H1 (cell line): ENCODE results near the gene PCBP4. TPM values are rescaled to one million over a fixed set of nuclear protein-coding genes. Genes with fewer than 3 reads are reported as not detected.

Experiments used
- CTCF ChIA-PET: fragments of 300-600 bp; sonication (Branson Sonifier 250); formaldehyde crosslinking; loops from one replicate; lab custom pipeline; 2021; ENCODE audit not compliant: partially characterized antibody; lab: Charles Lee
- POLR2A ChIA-PET: fragments of 300-600 bp; sonication (Branson Sonifier 250); formaldehyde crosslinking; loops from one replicate; lab custom pipeline; 2021; ENCODE audit warnings: inconsistent platforms; ENCODE audit not compliant: partially characterized antibody; lab: Charles Lee
- DNase-seq, 2 experiments: peaks; one replicate each; pipeline versions ENCODE4 v3.0.0 to v3.0.0-alpha.2; 2010 to 2022; ENCODE audit warnings: low spot score in 2 of 2, low read depth in 1 of 2, mixed read lengths in 1 of 2
- FAIRE-seq: peaks from 2 replicates; lab custom pipeline; 2011; peaks lifted over from hg19 to GRCh38; lab: Jason Lieb, UNC
- H2AFZ ChIP-seq: 2 replicates; pipeline ENCODE4 v1.8.1; 2012; ENCODE audit warnings: low read length, inconsistent platforms
- H2AK5ac ChIP-seq: 2 replicates; pipeline ENCODE4 v1.6.1; 2013; ENCODE audit warnings: low read depth, low read length
- H2BK120ac ChIP-seq: replicated peaks from 2 replicates; pipeline ENCODE3; 2013; ENCODE audit warnings: low read depth, low read length, inconsistent platforms
- H2BK12ac ChIP-seq: 2 replicates; pipeline ENCODE4 v1.6.1; 2013; ENCODE audit warnings: low read depth, low read length
- H2BK15ac ChIP-seq: 2 replicates; pipeline ENCODE4 v1.6.1; 2013; ENCODE audit warnings: low read length
- H2BK20ac ChIP-seq: 2 replicates; pipeline ENCODE4 v1.6.1; 2013; ENCODE audit warnings: low read length
- H2BK5ac ChIP-seq: 2 replicates; pipeline ENCODE4 v1.6.1; 2013; ENCODE audit warnings: low read depth, low read length
- H3K14ac ChIP-seq: 2 replicates; pipeline ENCODE4 v1.6.1; 2013; ENCODE audit warnings: inconsistent platforms; ENCODE audit not compliant: insufficient read length
- H3K18ac ChIP-seq: 2 replicates; pipeline ENCODE4 v1.6.1; 2013; ENCODE audit warnings: low read length; ENCODE audit errors: extremely low read depth
- H3K23ac ChIP-seq: 2 replicates; pipeline ENCODE4 v1.6.1; 2013; ENCODE audit warnings: inconsistent platforms; ENCODE audit not compliant: insufficient read length
- H3K23me2 ChIP-seq: 2 replicates; pipeline ENCODE4 v1.6.1; 2013; ENCODE audit warnings: low read depth, low read length
- H3K27ac ChIP-seq: 2 replicates; pipeline ENCODE4 v1.6.1; 2011; ENCODE audit warnings: low read depth, low read length, inconsistent platforms
- H3K27me3 ChIP-seq, 4 experiments: replicated peaks in 1 of 4; 1 replicate in 1 of 4; 2 replicates in 3 of 4; pipeline versions ENCODE4 v1.6.1 to v1.8.1; 2011 to 2013; ENCODE audit warnings: low read length in 3 of 4, mild to moderate bottlenecking in 3 of 4, inconsistent platforms in 2 of 4, mixed read lengths in 2 of 4, moderate library complexity in 1 of 4; ENCODE audit not compliant: control insufficient read depth in 3 of 4, insufficient read depth in 3 of 4; ENCODE audit errors: extremely low read depth in 1 of 4
- H3K36me3 ChIP-seq, 4 experiments: 2 replicates each; pipeline versions ENCODE4 v1.6.1 to v1.8.1; 2011 to 2013; ENCODE audit warnings: mild to moderate bottlenecking in 4 of 4, low read length in 3 of 4, moderate library complexity in 2 of 4, control low read depth in 1 of 4, inconsistent platforms in 1 of 4; ENCODE audit not compliant: insufficient read depth in 4 of 4, control insufficient read depth in 2 of 4
- H3K4ac ChIP-seq: replicated peaks from 2 replicates; pipeline ENCODE3; 2013; ENCODE audit warnings: low read length, low read depth, mixed read lengths, inconsistent platforms; ENCODE audit not compliant: insufficient read length
- H3K4me1 ChIP-seq, 4 experiments: replicated peaks in 1 of 4; 1 replicate in 1 of 4; 2 replicates in 3 of 4; pipeline versions ENCODE4 v1.6.1 to v1.8.1; 2011 to 2013; ENCODE audit warnings: low read length in 3 of 4, inconsistent platforms in 2 of 4, mixed read lengths in 1 of 4; ENCODE audit not compliant: insufficient read depth in 4 of 4, control insufficient read depth in 3 of 4
- H3K4me2 ChIP-seq, 2 experiments: 2 replicates each; pipeline versions ENCODE4 v1.6.1 to v1.8.1; 2011 to 2013; ENCODE audit warnings: low read depth in 2 of 2, low read length in 2 of 2, control low read depth in 1 of 2, inconsistent platforms in 1 of 2, mild to moderate bottlenecking in 1 of 2; ENCODE audit not compliant: insufficient read depth in 1 of 2
- H3K4me3 ChIP-seq, 4 experiments: fragments of 200-600, 300-600 bp in 1 of 4; sonication (generic), shearing (Covaris generic), sonication (Bioruptor Twin) in 1 of 4; 2 replicates each; pipeline versions ENCODE4 v1.5.1 to v1.8.1; 2011 to 2016; ENCODE audit warnings: low read length in 4 of 4, low read depth in 3 of 4, control low read depth in 2 of 4, inconsistent platforms in 2 of 4, mild to moderate bottlenecking in 2 of 4, mixed read lengths in 1 of 4, moderate library complexity in 1 of 4; ENCODE audit not compliant: insufficient read depth in 2 of 4; ENCODE audit errors: extremely low read depth in 1 of 4
- H3K56ac ChIP-seq: replicated peaks from 2 replicates; pipeline ENCODE3; 2013; ENCODE audit warnings: low read depth, mild to moderate bottlenecking, mixed read lengths, low read length, inconsistent platforms; ENCODE audit not compliant: insufficient read length
- H3K79me1 ChIP-seq: 2 replicates; pipeline ENCODE4 v1.6.1; 2013; ENCODE audit warnings: low read depth, low read length, control low read depth
- H3K79me2 ChIP-seq, 2 experiments: 2 replicates each; pipeline versions ENCODE4 v1.6.1 to v1.8.1; 2012 to 2013; ENCODE audit warnings: low read length in 2 of 2, mild to moderate bottlenecking in 2 of 2, inconsistent platforms in 1 of 2; ENCODE audit not compliant: insufficient read depth in 2 of 2, control insufficient read depth in 1 of 2
- H3K9ac ChIP-seq, 4 experiments: replicated peaks in 1 of 4; 1 replicate in 1 of 4; 2 replicates in 3 of 4; pipeline versions ENCODE4 v1.6.1 to v1.8.1; 2011 to 2013; ENCODE audit warnings: low read depth in 3 of 4, low read length in 3 of 4, control low read depth in 2 of 4, mild to moderate bottlenecking in 2 of 4, moderate library complexity in 2 of 4, inconsistent platforms in 1 of 4; ENCODE audit errors: extremely low read depth in 1 of 4
- H3K9me3 ChIP-seq, 2 experiments: 2 replicates each; pipeline versions ENCODE4 v1.6.1 to v1.8.1; 2012 to 2013; ENCODE audit warnings: mild to moderate bottlenecking in 2 of 2, moderate library complexity in 2 of 2, control low read depth in 1 of 2, inconsistent platforms in 1 of 2, low read depth in 1 of 2, low read length in 1 of 2, mixed read lengths in 1 of 2; ENCODE audit not compliant: insufficient read depth in 2 of 2
- H4K20me1 ChIP-seq, 2 experiments: replicated peaks in 1 of 2; 2 replicates each; pipeline versions ENCODE3 to v1.8.1; 2011 to 2013; ENCODE audit warnings: inconsistent platforms in 2 of 2, low read length in 2 of 2, mild to moderate bottlenecking in 1 of 2; ENCODE audit not compliant: insufficient read depth in 2 of 2, control insufficient read depth in 1 of 2
- H4K5ac ChIP-seq: 2 replicates; pipeline ENCODE4 v1.6.1; 2013; ENCODE audit warnings: low read length, low read depth, mixed read lengths, inconsistent platforms; ENCODE audit not compliant: insufficient read length
- H4K8ac ChIP-seq: 2 replicates; pipeline ENCODE4 v1.8.0; 2013; ENCODE audit warnings: mild to moderate bottlenecking, moderate library complexity, low read length, inconsistent platforms; ENCODE audit not compliant: insufficient read depth; ENCODE audit errors: extremely low read depth
- H4K91ac ChIP-seq: replicated peaks from 2 replicates; pipeline ENCODE3; 2013; ENCODE audit warnings: low read length, mixed read lengths, inconsistent platforms; ENCODE audit not compliant: insufficient read length
- BRCA1 ChIP-seq: IDR thresholded peaks from 2 replicates; pipeline ENCODE4 v1.6.1; 2012; ENCODE audit warnings: low read depth, low read length, improper control_type of control experiment
- CTBP2 ChIP-seq: IDR thresholded peaks from 2 replicates; pipeline ENCODE4 v1.7.0; 2011; ENCODE audit warnings: borderline replicate concordance, mild to moderate bottlenecking, moderate library complexity, mixed read lengths, low read length; ENCODE audit not compliant: insufficient read depth, insufficient read length
- EGR1 ChIP-seq: IDR thresholded peaks from 2 replicates; pipeline ENCODE4 v1.6.1; 2011; ENCODE audit warnings: low read depth, low read length, borderline replicate concordance
- GTF2F1 ChIP-seq: IDR thresholded peaks from 2 replicates; pipeline ENCODE4 v1.6.1; 2012; ENCODE audit warnings: low read depth, low read length, improper control_type of control experiment, borderline replicate concordance
- HDAC2 ChIP-seq, 2 experiments: fragments of 300-600 bp in 1 of 2; sonication (generic) in 1 of 2; IDR thresholded peaks; 2 replicates each; pipeline ENCODE4 v1.6.1; 2011 to 2012; ENCODE audit warnings: low read depth in 2 of 2, low read length in 2 of 2, mild to moderate bottlenecking in 2 of 2, moderate library complexity in 2 of 2, borderline replicate concordance in 1 of 2, inconsistent platforms in 1 of 2
- JUN ChIP-seq: IDR thresholded peaks from 2 replicates; pipeline ENCODE4 v1.6.1; 2011; ENCODE audit warnings: low read depth, mild to moderate bottlenecking, improper control_type of control experiment, low read length
- KDM5A ChIP-seq: fragments of 200-600 bp; IDR thresholded peaks from 2 replicates; pipeline ENCODE4 v1.7.1; 2012; ENCODE audit warnings: mild to moderate bottlenecking, low read length, inconsistent platforms, mixed read lengths
- POLR2A ChIP-seq, 2 experiments: IDR thresholded peaks; 1 replicate in 1 of 2; 2 replicates in 1 of 2; pipeline ENCODE4 v1.6.1; 2011; ENCODE audit warnings: low read depth in 2 of 2, low read length in 2 of 2, mild to moderate bottlenecking in 2 of 2; ENCODE audit errors: control extremely low read depth in 1 of 2
- RAD21 ChIP-seq, 2 experiments: IDR thresholded peaks in 1 of 2; conservative IDR thresholded peaks in 1 of 2; 2 replicates each; pipeline ENCODE4 v1.6.1; 2011; ENCODE audit warnings: low read depth in 2 of 2, low read length in 2 of 2, improper control_type of control experiment in 1 of 2, inconsistent platforms in 1 of 2, mild to moderate bottlenecking in 1 of 2, moderate library complexity in 1 of 2
- SAP30 ChIP-seq: fragments of 300-600 bp; sonication (generic); IDR thresholded peaks from 2 replicates; pipeline ENCODE4 v1.7.1; 2012; ENCODE audit warnings: low read length, moderate library complexity, mild to moderate bottlenecking, inconsistent platforms; ENCODE audit not compliant: insufficient read depth, insufficient replicate concordance
- SIN3A ChIP-seq, 2 experiments: IDR thresholded peaks in 1 of 2; conservative IDR thresholded peaks in 1 of 2; 2 replicates each; pipeline ENCODE4 v1.6.1; 2011 to 2012; ENCODE audit warnings: low read length in 2 of 2, improper control_type of control experiment in 1 of 2, low read depth in 1 of 2, mild to moderate bottlenecking in 1 of 2
- TBP ChIP-seq: IDR thresholded peaks from 2 replicates; pipeline ENCODE4 v1.6.1; 2011; ENCODE audit warnings: low read depth, low read length, improper control_type of control experiment
- ZNF274 ChIP-seq: IDR thresholded peaks from 2 replicates; pipeline ENCODE4 v1.7.0; 2012; ENCODE audit warnings: low read length, borderline replicate concordance; ENCODE audit errors: extremely low read depth
- WGBS, 2 experiments: shearing (Covaris generic) in 1 of 2; methylation state at CpG; one replicate each; pipeline versions ENCODE4 v1.1.6 to v1.1.7; 2013 to 2015; ENCODE audit warnings: low lambda C conversion rate in 2 of 2, mixed read lengths in 2 of 2, inconsistent platforms in 1 of 2, low coverage in 1 of 2, missing lambda C conversion rate in 1 of 2; ENCODE audit not compliant: insufficient replicate concordance in 2 of 2, insufficient coverage in 1 of 2, insufficient read length in 1 of 2; ENCODE audit errors: extremely low coverage in 1 of 2, missing lambda C conversion rate in 1 of 2; 5-methylcytosine and 5-hydroxymethylcytosine counted together
- polyA plus RNA-seq, 7 experiments: library from polyadenylated mRNA; depleted of rRNA in 3 of 7; stranded (reverse) in 5 of 7; unstranded in 2 of 7; fragments of >200 nt in 5 of 7; fragments of 200-250 nt in 2 of 7; gene quantifications; 1 replicate in 5 of 7; 2 replicates in 1 of 7; 4 replicates in 1 of 7; pipeline versions ENCODE4 v1.2.1 to v1.2.3, GENCODE V29; 2011 to 2013; ENCODE audit warnings: missing spikeins in 2 of 7, mixed read lengths in 2 of 7
- total RNA-seq: library from RNA; stranded (reverse); fragmentation: NEBNext Ultra II Directional; extraction: Animal tissue kit (Norgen Biotek cat#: 25700); gene quantifications from 2 replicates; pipeline ENCODE4 v1.2.1, GENCODE V29; 2021

PCBP4 gene
- total and polyA plus RNA-seq, 2 of the 8 experiments (the other 6 are each of a cell fraction or from before 2014, with no cell fraction given), result 16.4 to 34.1 TPM

DNA sequence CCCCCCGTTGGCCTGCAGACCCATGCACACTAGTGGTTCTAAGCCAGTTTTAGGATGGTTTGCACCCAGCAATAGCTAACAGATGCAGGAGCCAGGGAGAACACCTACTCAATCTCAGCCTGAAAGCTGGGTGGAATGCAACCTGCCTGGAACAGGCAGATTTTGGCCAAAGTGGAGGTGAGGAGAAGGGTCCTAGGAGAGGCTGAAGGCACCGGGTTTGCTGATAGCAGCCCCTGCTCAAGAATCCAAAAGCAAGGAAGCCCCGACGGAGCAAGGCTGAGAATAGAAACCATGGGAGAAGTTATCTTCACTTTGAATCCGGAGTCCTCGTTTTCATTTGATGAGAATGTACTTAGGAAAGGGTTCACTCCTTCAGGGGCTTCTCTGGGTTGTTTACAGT is 35.5 kb downstream of the PCBP4 start:
- H3K27me3 ChIP-seq, result no peaks in the 10 kb centered on the region
- WGBS, 2 experiments, result 89% methylated on average over 6 of the region's 6 CpGs; no CpG with 5 or more reads in 1 of the 2 experiments
- no peaks in the 10 kb centered on the region for H3K23me2 ChIP-seq
- ChIA-PET CTCF (interaction anchor here (1.0 to 1.7 kb wide), 6 partner anchors 9 to 229 kb away, joined by 3 to 8 read pairs (median 3); partner anchors contain the start of gene RRP9), POLR2A (interaction anchor here (0.6 to 1.7 kb wide), 5 partner anchors 12 to 1343 kb away, joined by 3 to 4 read pairs (median 3); no protein-coding TSS in a partner anchor)
- no peak overlapping the region for H2BK20ac ChIP-seq
- H3K4me3 ChIP-seq, result no peak overlapping the region
- no peak overlapping the region for H2AFZ ChIP-seq
- H3K36me3 ChIP-seq, result peaks cover 18 to 34% (median 33%) of the 10 kb centered on the region in 4 experiments
- H3K79me2 ChIP-seq, result no peaks in the 10 kb centered on the region
- FAIRE-seq (no peak), DNase-seq (peak in 1 of 2 experiments; percentile 24)
- peaks cover 0 to 22% of the 10 kb centered on the region in 2 experiments for H4K20me1 ChIP-seq
- no peak overlapping the region for H2BK12ac ChIP-seq
- H3K79me1 ChIP-seq, result no peaks in the 10 kb centered on the region
- no peak overlapping the region for H3K14ac ChIP-seq
- no peak overlapping the region for H3K4me2 ChIP-seq
- no peak overlapping the region for H2BK5ac ChIP-seq
- H3K4me1 ChIP-seq, result no peaks in the 10 kb centered on the region
- H3K27ac ChIP-seq, result no peak overlapping the region
- H4K5ac ChIP-seq, result no peak overlapping the region
- H3K4ac ChIP-seq, result no peak overlapping the region
- no peaks in the 10 kb centered on the region for H3K9me3 ChIP-seq
- no peak overlapping the region for H2BK15ac ChIP-seq
- H3K23ac ChIP-seq, result no peak overlapping the region
- no peak overlapping the region for H2AK5ac ChIP-seq
- no peak overlapping the region for H3K9ac ChIP-seq
- H2BK120ac ChIP-seq, result no peak overlapping the region
- H4K91ac ChIP-seq, result no peak overlapping the region
- no peak overlapping the region for H3K18ac ChIP-seq
- no peak overlapping the region for H4K8ac ChIP-seq
- no peak overlapping the region for H3K56ac ChIP-seq
- no peak for TF ChIP-seq POLR2A (IDR thresholded peaks at IDR 0.05; ENCODE audit: control extremely low read depth in 1 of 2, low read depth in 2 of 2, low read length in 2 of 2)
- no peak for TF ChIP-seq KDM5A
- TF ChIP-seq CTBP2, result no peak
- no peak for TF ChIP-seq TBP
- no peak for TF ChIP-seq HDAC2 (IDR thresholded peaks at IDR 0.05; ENCODE audit: borderline replicate concordance in 1 of 2, low read depth in 2 of 2, low read length in 2 of 2)
- no peak for TF ChIP-seq JUN
- TF ChIP-seq ZNF274, result no peak
- no peak for TF ChIP-seq BRCA1
- no peak for TF ChIP-seq GTF2F1
- no peak for TF ChIP-seq SAP30
- TF ChIP-seq RAD21 (IDR thresholded peaks at IDR 0.05 in 1 of 2, conservative IDR thresholded peaks at IDR 0.05 in 1 of 2; ENCODE audit: low read depth in 2 of 2, low read length in 2 of 2), result no peak
- TF ChIP-seq EGR1, result no peak
- no peak for TF ChIP-seq SIN3A (conservative IDR thresholded peaks at IDR 0.05 in 1 of 2, IDR thresholded peaks at IDR 0.05 in 1 of 2; ENCODE audit: low read depth in 1 of 2, low read length in 2 of 2)
